Hepatocyte (in vitro differentiated cells): ENCODE measurements around the gene SGK2.

ENCODE experiments used
- EZH2 ChIP-seq: fragments of 200-600 bp; sonication (generic); IDR thresholded peaks from 2 replicates; pipeline ENCODE4 v1.6.1; 2016; ENCODE audit warnings: antibody characterized with exemption, mild to moderate bottlenecking, borderline replicate concordance
- TF ChIP-seq, protein P1 (sequence below): fragments of 200-600 bp; sonication (generic); IDR thresholded peaks from 2 replicates; pipeline ENCODE4 v1.5.1; 2016; ENCODE audit warnings: antibody characterized with exemption, mild to moderate bottlenecking; ENCODE audit not compliant: poor library complexity

DNA sequence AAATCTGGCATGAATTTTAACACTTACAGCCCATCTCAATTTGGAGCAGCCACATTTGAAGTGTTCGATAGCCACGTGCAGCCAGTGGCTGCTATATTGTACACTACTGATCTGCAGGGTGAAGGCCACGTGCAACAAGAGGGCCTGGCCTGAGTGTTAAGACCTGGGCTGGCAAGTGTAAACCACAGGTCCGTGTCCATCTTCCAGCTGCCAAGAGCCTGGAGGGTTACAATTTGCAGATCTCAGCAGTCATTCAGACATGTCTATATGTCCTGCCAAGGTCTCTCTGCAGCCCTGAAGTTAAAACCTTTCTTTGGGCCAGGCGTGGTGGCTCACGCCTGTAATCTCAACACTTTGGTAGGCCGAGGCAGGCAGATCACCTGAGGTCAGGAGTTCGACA lies 14.1 kb downstream of the SGK2 start:
- TF ChIP-seq, protein P1, sequence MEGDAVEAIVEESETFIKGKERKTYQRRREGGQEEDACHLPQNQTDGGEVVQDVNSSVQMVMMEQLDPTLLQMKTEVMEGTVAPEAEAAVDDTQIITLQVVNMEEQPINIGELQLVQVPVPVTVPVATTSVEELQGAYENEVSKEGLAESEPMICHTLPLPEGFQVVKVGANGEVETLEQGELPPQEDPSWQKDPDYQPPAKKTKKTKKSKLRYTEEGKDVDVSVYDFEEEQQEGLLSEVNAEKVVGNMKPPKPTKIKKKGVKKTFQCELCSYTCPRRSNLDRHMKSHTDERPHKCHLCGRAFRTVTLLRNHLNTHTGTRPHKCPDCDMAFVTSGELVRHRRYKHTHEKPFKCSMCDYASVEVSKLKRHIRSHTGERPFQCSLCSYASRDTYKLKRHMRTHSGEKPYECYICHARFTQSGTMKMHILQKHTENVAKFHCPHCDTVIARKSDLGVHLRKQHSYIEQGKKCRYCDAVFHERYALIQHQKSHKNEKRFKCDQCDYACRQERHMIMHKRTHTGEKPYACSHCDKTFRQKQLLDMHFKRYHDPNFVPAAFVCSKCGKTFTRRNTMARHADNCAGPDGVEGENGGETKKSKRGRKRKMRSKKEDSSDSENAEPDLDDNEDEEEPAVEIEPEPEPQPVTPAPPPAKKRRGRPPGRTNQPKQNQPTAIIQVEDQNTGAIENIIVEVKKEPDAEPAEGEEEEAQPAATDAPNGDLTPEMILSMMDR, result no peak
- no peak for TF ChIP-seq EZH2
